Astrocyte (in vitro differentiated cells and primary cell): ENCODE results near the gene NLRP12. TPM values are rescaled to one million over a fixed set of nuclear protein-coding genes. Genes with fewer than 3 reads are reported as not detected.

Experiments used
- DNase-seq: peaks from one replicate; pipeline ENCODE4 v3.0.0-alpha.2; 2010; ENCODE audit warnings: low read depth
- FAIRE-seq: peaks from 2 replicates; lab custom pipeline; 2011; peaks lifted over from hg19 to GRCh38; lab: Jason Lieb, UNC
- H2AFZ ChIP-seq: 2 replicates; pipeline ENCODE4 v1.6.0; 2012; ENCODE audit warnings: low read depth, low read length, inconsistent platforms
- H3K27ac ChIP-seq: 2 replicates; pipeline ENCODE4 v1.5.1; 2011; ENCODE audit warnings: low read depth, low read length, inconsistent platforms
- H3K27me3 ChIP-seq: 2 replicates; pipeline ENCODE4 v1.6.0; 2011; ENCODE audit warnings: low read length, inconsistent platforms; ENCODE audit not compliant: insufficient read depth
- H3K36me3 ChIP-seq: 2 replicates; pipeline ENCODE4 v1.5.1; 2011; ENCODE audit warnings: low read length, inconsistent platforms; ENCODE audit not compliant: insufficient read depth
- H3K4me1 ChIP-seq: 2 replicates; pipeline ENCODE4 v1.5.1; 2011; ENCODE audit warnings: low read length, inconsistent platforms; ENCODE audit not compliant: insufficient read depth
- H3K4me2 ChIP-seq: 2 replicates; pipeline ENCODE4 v1.6.0; 2012; ENCODE audit warnings: low read length, inconsistent platforms
- H3K4me3 ChIP-seq: 2 replicates; pipeline ENCODE4 v1.5.1; 2011; ENCODE audit warnings: low read depth, mild to moderate bottlenecking, low read length, inconsistent platforms; ENCODE audit not compliant: insufficient read depth
- H3K79me2 ChIP-seq: 2 replicates; pipeline ENCODE4 v1.6.0; 2012; ENCODE audit warnings: mild to moderate bottlenecking, low read length, inconsistent platforms; ENCODE audit not compliant: insufficient read depth
- H3K9ac ChIP-seq: 2 replicates; pipeline ENCODE4 v1.6.0; 2012; ENCODE audit warnings: mild to moderate bottlenecking, low read length, inconsistent platforms
- H3K9me3 ChIP-seq: 2 replicates; pipeline ENCODE4 v1.5.1; 2012; ENCODE audit warnings: low read depth, mild to moderate bottlenecking, low read length, inconsistent platforms; ENCODE audit not compliant: insufficient read depth
- H4K20me1 ChIP-seq: 2 replicates; pipeline ENCODE4 v1.6.0; 2012; ENCODE audit warnings: low read length, inconsistent platforms; ENCODE audit not compliant: insufficient read depth
- H3K27ac Mint-ChIP-seq: one replicate; pipeline ENCODE4 v1.8.0; 2021; ENCODE audit warnings: mild to moderate bottlenecking, mixed read lengths; ENCODE audit not compliant: unreplicated experiment
- H3K27me3 Mint-ChIP-seq: one replicate; pipeline ENCODE4 v1.8.0; 2021; ENCODE audit warnings: low read depth, mixed read lengths; ENCODE audit not compliant: unreplicated experiment
- H3K36me3 Mint-ChIP-seq: one replicate; pipeline ENCODE4 v1.8.0; 2021; ENCODE audit warnings: low read depth, mixed read lengths; ENCODE audit not compliant: unreplicated experiment
- H3K4me1 Mint-ChIP-seq: one replicate; pipeline ENCODE4 v1.8.0; 2021; ENCODE audit warnings: low read depth, mixed read lengths; ENCODE audit not compliant: unreplicated experiment
- H3K4me3 Mint-ChIP-seq: one replicate; pipeline ENCODE4 v1.8.0; 2021; ENCODE audit warnings: mild to moderate bottlenecking, moderate library complexity, mixed read lengths; ENCODE audit not compliant: unreplicated experiment
- H3K9me3 Mint-ChIP-seq: one replicate; pipeline ENCODE4 v1.8.0; 2021; ENCODE audit warnings: mild to moderate bottlenecking, mixed read lengths; ENCODE audit not compliant: unreplicated experiment
- CTCF ChIP-seq: IDR thresholded peaks from 2 replicates; pipeline ENCODE4 v1.5.1; 2011; ENCODE audit warnings: low read depth, mild to moderate bottlenecking, inconsistent platforms, low read length, moderate library complexity; ENCODE audit not compliant: insufficient read depth
- EZH2 ChIP-seq: IDR thresholded peaks from 2 replicates; pipeline ENCODE4 v1.6.1; 2012; ENCODE audit warnings: mild to moderate bottlenecking, low read length, inconsistent platforms; ENCODE audit not compliant: insufficient read depth
- total RNA-seq: library from RNA; stranded (reverse); gene quantifications from 2 replicates; pipeline ENCODE4 v1.2.1, GENCODE V29; 2021

The NLRP12 gene
- total RNA-seq, 1 donor from 2014 or later = not detected

GRCh38 chr19:53823380-53824120, 564 bp downstream of the NLRP12 start:
- TF ChIP-seq EZH2 (no peak), CTCF (no peak)
- Mint-ChIP-seq H3K36me3 (no peaks in the 10 kb centered on the region), H3K27ac (no peak overlapping the region), H3K4me3 (no peak overlapping the region), H3K27me3 (peaks cover 8% of the 10 kb centered on the region), H3K9me3 (peaks cover 1% of the 10 kb centered on the region), H3K4me1 (peaks cover 2% of the 10 kb centered on the region)
- DNase-seq = no peak
- Histone ChIP-seq H4K20me1 (no peaks in the 10 kb centered on the region), H3K27me3 (no peaks in the 10 kb centered on the region), H3K4me2 (no peak overlapping the region), H3K4me1 (no peaks in the 10 kb centered on the region), H3K9ac (no peak overlapping the region), H3K9me3 (no peaks in the 10 kb centered on the region), H3K27ac (no peak overlapping the region), H3K79me2 (no peaks in the 10 kb centered on the region), H2AFZ (no peak overlapping the region), H3K36me3 (no peaks in the 10 kb centered on the region), H3K4me3 (no peak overlapping the region)
- no peak for FAIRE-seq

GRCh38 chr19:53819861-53820260, 4.3 kb downstream of the NLRP12 start:
- H3K4me1 ChIP-seq = no peaks in the 10 kb centered on the region
- H3K9me3 ChIP-seq = no peaks in the 10 kb centered on the region
- H3K27ac ChIP-seq = no peak overlapping the region
- no peaks in the 10 kb centered on the region for H4K20me1 ChIP-seq
- Mint-ChIP-seq H3K4me1 (peaks cover 2% of the 10 kb centered on the region), H3K27me3 (peaks cover 4% of the 10 kb centered on the region), H3K9me3 (no peaks in the 10 kb centered on the region), H3K27ac (no peak overlapping the region), H3K36me3 (no peaks in the 10 kb centered on the region), H3K4me3 (no peak overlapping the region)
- no peaks in the 10 kb centered on the region for H3K79me2 ChIP-seq
- FAIRE-seq (no peak), DNase-seq (no peak)
- H3K27me3 ChIP-seq = no peaks in the 10 kb centered on the region
- no peak overlapping the region for H3K4me3 ChIP-seq
- TF ChIP-seq CTCF (no peak), EZH2 (no peak)
- H3K36me3 ChIP-seq = no peaks in the 10 kb centered on the region
- no peak overlapping the region for H3K4me2 ChIP-seq
- H2AFZ ChIP-seq = no peak overlapping the region
- no peak overlapping the region for H3K9ac ChIP-seq

GRCh38 chr19:53818756-53819155, 5.4 kb downstream of the NLRP12 start:
- FAIRE-seq = no peak

More at GRCh38 chr19:53818756-53819155, 5.4 kb downstream of the NLRP12 start:
- H3K27ac ChIP-seq = no peak overlapping the region
- H3K4me3 ChIP-seq = no peak overlapping the region
- H2AFZ ChIP-seq = no peak overlapping the region
- no peak for DNase-seq
- no peak overlapping the region for H3K4me2 ChIP-seq
- no peak overlapping the region for H3K9ac ChIP-seq
- no peaks in the 10 kb centered on the region for H4K20me1 ChIP-seq
- Mint-ChIP-seq H3K27ac (no peak overlapping the region), H3K36me3 (no peaks in the 10 kb centered on the region), H3K27me3 (peaks cover 2% of the 10 kb centered on the region), H3K4me3 (no peak overlapping the region), H3K4me1 (peaks cover 2% of the 10 kb centered on the region), H3K9me3 (no peaks in the 10 kb centered on the region)
- no peak for TF ChIP-seq EZH2
- no peak for TF ChIP-seq CTCF
- H3K9me3 ChIP-seq = no peaks in the 10 kb centered on the region
- no peaks in the 10 kb centered on the region for H3K27me3 ChIP-seq
- no peaks in the 10 kb centered on the region for H3K4me1 ChIP-seq
- H3K36me3 ChIP-seq = no peaks in the 10 kb centered on the region
- no peaks in the 10 kb centered on the region for H3K79me2 ChIP-seq
